Pancreas (tissue), 10 donors: Measurements from ENCODE around the gene PRKCQ. TPM values are rescaled to one million over a fixed set of nuclear protein-coding genes. Genes with fewer than 3 reads are reported as not detected.

Experiments used
- ATAC-seq, 4 donors: fragments of 200-7000 bp; cut with Tn5 transposase; one replicate each; pipeline versions ENCODE4 v1.8.0 to v1.9.1; 2020; ENCODE audit warnings: mild to moderate bottlenecking in 4 of 4, moderate library complexity in 4 of 4
- DNase-seq, 6 donors: peaks; one replicate each; pipeline ENCODE4 v3.0.0-alpha.2; 2020
- FAIRE-seq: peaks from 2 replicates; lab custom pipeline; 2012; peaks lifted over from hg19 to GRCh38; lab: Jason Lieb, UNC
- H3K27ac ChIP-seq, 4 donors: fragments of 200-600 bp; sonication (generic); 1 replicate in 3 of 4; 2 replicates in 1 of 4; pipeline versions ENCODE4 v1.5.0 to v1.8.0; 2020
- H3K27me3 ChIP-seq, 4 donors: fragments of 200-600 bp; one replicate each; pipeline ENCODE4 v1.8.0; 2021
- H3K36me3 ChIP-seq, 3 donors: fragments of 200-600 bp; sonication (generic) in 1 of 3; one replicate each; pipeline versions ENCODE4 v1.5.0 to v1.8.0; 2020 to 2021
- H3K4me1 ChIP-seq, 3 donors: fragments of 200-600 bp; one replicate each; pipeline ENCODE4 v1.8.0; 2021
- H3K4me3 ChIP-seq, 4 donors: fragments of 200-600 bp; sonication (generic) in 2 of 4; one replicate each; pipeline versions ENCODE4 v1.5.0 to v1.8.0; 2020 to 2021
- H3K9me3 ChIP-seq, 4 donors: fragments of 200-600 bp; one replicate each; pipeline ENCODE4 v1.8.0; 2021
- CTCF ChIP-seq, 4 donors: fragments of 200-600 bp; sonication (generic) in 3 of 4; IDR thresholded peaks; one replicate each; pipeline versions ENCODE4 v1.5.0 to v1.8.0; 2021; ENCODE audit warnings: antibody characterized with exemption in 4 of 4
- WGBS, 2 donors: extraction: QIAGEN DNeasy Blood & Tissue Kit; methylation state at CpG; one replicate each; pipeline ENCODE4 v1.1.7; 2013; 5-methylcytosine and 5-hydroxymethylcytosine counted together
- intact Hi-C, 3 donors: fragments of 100-400 bp; cut with DNase I; formaldehyde crosslinking; loops; one replicate each; pipeline versions ENCODE4 v1.11.1 to v1.14.2; 2022
- polyA plus RNA-seq, 2 donors: library from polyadenylated mRNA; stranded (reverse); fragments of 200-250 nt; gene quantifications; one replicate each; pipeline ENCODE4 v1.2.3, GENCODE V29; 2013
- total RNA-seq, 6 donors: library from RNA; stranded (reverse); fragmentation: NEBNext Ultra II Directional in 4 of 6; extraction: Animal tissue kit (Norgen Biotek cat#: 25700) in 4 of 6; gene quantifications; one replicate each; pipeline versions ENCODE4 v1.2.1 to v1.2.4, GENCODE V29; 2021 to 2023
- donor health status: healthy with polysubstance abuse.
- donor health status: DM: no; HTN: no; CAD: no; lungs with moderate emphysema.
- donor health status: DM: no; HTN: no; CAD: no.
- donor health status: control.
- donor health status: control.
- donor health status: Bipolar disorder and iron deficiency.
- donor health status: DM: yes; HTN: yes; CAD: no.
- donor health status: DM: no; HTN: no; CAD: no.
- donor health status: DM: no; HTN: no; CAD: no.
- donor health status: DM: yes; HTN: yes; CAD: no.

PRKCQ gene
- total and polyA plus RNA-seq, 8 donors = 1.4 to 5.2 (median 3.4) TPM

- H3K36me3 ChIP-seq = no peaks in the 10 kb centered on the region
- FAIRE-seq (no peak), DNase-seq (no peak), ATAC-seq (no peak)
- peaks cover 0 to 4% (median 0%) of the 10 kb centered on the region in 3 donors for H3K4me1 ChIP-seq
- no peak overlapping the region for H3K27ac ChIP-seq
- 39 to 42% methylated on average over 1 of the region's 1 CpG for WGBS, 2 donors
- no peak for TF ChIP-seq CTCF (IDR thresholded peaks at IDR 0.05)
- no peak overlapping the region for H3K4me3 ChIP-seq
- no peaks in the 10 kb centered on the region for H3K27me3 ChIP-seq
- intact Hi-C loops = loop anchor here (5.0 to 10.0 kb wide), 4 partner anchors 190 to 292 kb away; partner anchors contain the start of gene PFKFB3 (in 1 of the 3)
- no peaks in the 10 kb centered on the region for H3K9me3 ChIP-seq
Measured at GRCh38 chr10:6404127-6405072, 175.7 kb downstream of the PRKCQ start.

- DNase-seq (no peak), FAIRE-seq (no peak), ATAC-seq (no peak)
- H3K9me3 ChIP-seq = no peaks in the 10 kb centered on the region
- H3K27ac ChIP-seq = no peak overlapping the region
- intact Hi-C loops = loop anchor here (5.0 to 10.0 kb wide), 4 partner anchors 188 to 291 kb away; partner anchors contain the start of gene PFKFB3 (in 1 of the 3)
- no peaks in the 10 kb centered on the region for H3K36me3 ChIP-seq
- peaks cover 0 to 4% (median 0%) of the 10 kb centered on the region in 3 donors for H3K4me1 ChIP-seq
- WGBS, 2 donors = 41 to 64% methylated on average over 8 of the region's 8 CpGs
- no peak overlapping the region for H3K4me3 ChIP-seq
- no peak for TF ChIP-seq CTCF (IDR thresholded peaks at IDR 0.05)
- no peaks in the 10 kb centered on the region for H3K27me3 ChIP-seq
Measured at GRCh38 chr10:6402960-6403359, 177.1 kb downstream of the PRKCQ start.

GRCh38 chr10:6402349-6402709, 177.7 kb downstream of the PRKCQ start:
- Histone ChIP-seq H3K27ac (no peak overlapping the region), H3K4me3 (no peak overlapping the region), H3K9me3 (no peaks in the 10 kb centered on the region), H3K36me3 (no peaks in the 10 kb centered on the region), H3K27me3 (no peaks in the 10 kb centered on the region), H3K4me1 (peaks cover 0 to 4% (median 0%) of the 10 kb centered on the region in 3 donors)
- TF ChIP-seq CTCF (IDR thresholded peaks at IDR 0.05) = no peak
- no peak for DNase-seq
- WGBS, 2 donors = 46 to 58% methylated on average over 9 of the region's 9 CpGs
- no peak for ATAC-seq
- intact Hi-C loops = loop anchor here (5.0 to 10.0 kb wide), 4 partner anchors 188 to 290 kb away; partner anchors contain the start of gene PFKFB3 (in 1 of the 3)
- FAIRE-seq = no peak

GRCh38 chr10:6401558-6402348, 178.3 kb downstream of the PRKCQ start:
- Histone ChIP-seq H3K36me3 (no peaks in the 10 kb centered on the region), H3K27ac (peak overlapping the region in 2 of 4 donors; percentile 19 to 46), H3K4me3 (peak overlapping the region in 2 of 4 donors; percentile 27 to 30), H3K9me3 (no peaks in the 10 kb centered on the region), H3K4me1 (peaks cover 0 to 4% (median 0%) of the 10 kb centered on the region in 3 donors), H3K27me3 (no peaks in the 10 kb centered on the region)
- WGBS, 2 donors = 5 to 6% methylated on average over 18 of the region's 18 CpGs
- intact Hi-C loops = loop anchor here (5.0 to 10.0 kb wide), 4 partner anchors 187 to 289 kb away; partner anchors contain the start of gene PFKFB3 (in 1 of the 3)
- DNase-seq (peak; percentile 65 to 83 (median 75)), FAIRE-seq (no peak), ATAC-seq (peak; percentile 96 to 97 (median 97))
- peak; percentile 26 to 54 (median 46) for TF ChIP-seq CTCF (IDR thresholded peaks at IDR 0.05)
